ENCODE data around the gene DLGAP1.

The DLGAP1 gene

GRCh38 chr18:3645384-3646156 lies 809.5 kb downstream of the DLGAP1 start:
- no peak overlapping the region for H2BK15ac ChIP-seq (ENCODE audit: low read length)
- no peak overlapping the region for H3K4me3 ChIP-seq (ENCODE audit: low read length in 2 of 2)
- H3K9ac ChIP-seq (ENCODE audit: low read depth, low read length, poor library complexity), result no peak overlapping the region
- WGBS, 2 donors (ENCODE audit: extremely low coverage in 2 of 2, insufficient read length in 2 of 2, insufficient replicate concordance in 1 of 2), result no CpG with 5 or more reads among the region's 5 CpGs
- H2AFZ ChIP-seq (ENCODE audit: low read length), result no peak overlapping the region
- H2BK120ac ChIP-seq (ENCODE audit: low read depth, low read length), result no peak overlapping the region
- H3K27ac ChIP-seq (replicated peaks; ENCODE audit: low read length), result no peak overlapping the region
- H3K4ac ChIP-seq (ENCODE audit: low read length), result no peak overlapping the region
- H2BK12ac ChIP-seq (ENCODE audit: low read length), result no peak overlapping the region
- no peak for DNase-seq (ENCODE audit: low spot score)
- no peak overlapping the region for H2AK5ac ChIP-seq (ENCODE audit: low read depth, low read length)
- no peak overlapping the region for H3K23ac ChIP-seq (ENCODE audit: low read depth, low read length, poor library complexity)
- H3K14ac ChIP-seq (ENCODE audit: low read length), result no peak overlapping the region
- H3K79me1 ChIP-seq (ENCODE audit: low read depth, low read length), result no peaks in the 10 kb centered on the region
- peaks cover 0 to 2% of the 10 kb centered on the region in 2 donors for H3K9me3 ChIP-seq (replicated peaks in 1 of 2; ENCODE audit: control insufficient read depth in 2 of 2, insufficient read depth in 1 of 2, low read depth in 1 of 2, low read length in 2 of 2)
- H3K4me2 ChIP-seq (ENCODE audit: insufficient read depth, low read length, poor library complexity, severe bottlenecking), result no peak overlapping the region
- H3K36me3 ChIP-seq (replicated peaks in 1 of 2; ENCODE audit: control insufficient read depth in 2 of 2, insufficient read depth in 2 of 2, low read length in 2 of 2), result no peaks in the 10 kb centered on the region
- H4K8ac ChIP-seq (ENCODE audit: low read depth, low read length), result no peak overlapping the region
- H4K91ac ChIP-seq (ENCODE audit: low read depth, low read length, poor library complexity), result no peak overlapping the region
- no peaks in the 10 kb centered on the region for H3K27me3 ChIP-seq (ENCODE audit: control insufficient read depth in 3 of 3, insufficient read depth in 3 of 3, low read depth in 1 of 3, low read length in 3 of 3)
- H3K4me1 ChIP-seq (ENCODE audit: control insufficient read depth in 2 of 2, insufficient read depth in 1 of 2, low read depth in 1 of 2, low read length in 2 of 2), result peaks cover 0 to 9% of the 10 kb centered on the region in 2 donors
- H3K18ac ChIP-seq (ENCODE audit: low read length), result no peak overlapping the region
- H2BK5ac ChIP-seq (ENCODE audit: low read length), result no peak overlapping the region

- Histone ChIP-seq H2AFZ (ENCODE audit: low read length) (no peak overlapping the region), H4K8ac (ENCODE audit: low read depth, low read length) (no peak overlapping the region), H3K27me3 (ENCODE audit: control insufficient read depth in 3 of 3, insufficient read depth in 3 of 3, low read depth in 1 of 3, low read length in 3 of 3) (no peaks in the 10 kb centered on the region), H3K23ac (ENCODE audit: low read depth, low read length, poor library complexity) (no peak overlapping the region), H3K79me1 (ENCODE audit: low read depth, low read length) (no peaks in the 10 kb centered on the region), H3K4me3 (ENCODE audit: low read length in 2 of 2) (no peak overlapping the region), H3K27ac (replicated peaks; ENCODE audit: low read length) (no peak overlapping the region), H2BK5ac (ENCODE audit: low read length) (no peak overlapping the region), H3K4me1 (ENCODE audit: control insufficient read depth in 2 of 2, insufficient read depth in 1 of 2, low read depth in 1 of 2, low read length in 2 of 2) (no peaks in the 10 kb centered on the region), H2BK12ac (ENCODE audit: low read length) (no peak overlapping the region), H4K91ac (ENCODE audit: low read depth, low read length, poor library complexity) (no peak overlapping the region), H3K9me3 (replicated peaks in 1 of 2; ENCODE audit: control insufficient read depth in 2 of 2, insufficient read depth in 1 of 2, low read depth in 1 of 2, low read length in 2 of 2) (no peaks in the 10 kb centered on the region), H3K4me2 (ENCODE audit: insufficient read depth, low read length, poor library complexity, severe bottlenecking) (no peak overlapping the region), H2AK5ac (ENCODE audit: low read depth, low read length) (no peak overlapping the region), H3K4ac (ENCODE audit: low read length) (no peak overlapping the region), H3K9ac (ENCODE audit: low read depth, low read length, poor library complexity) (no peak overlapping the region), H3K14ac (ENCODE audit: low read length) (no peak overlapping the region), H2BK15ac (ENCODE audit: low read length) (no peak overlapping the region), H3K18ac (ENCODE audit: low read length) (no peak overlapping the region), H3K36me3 (replicated peaks in 1 of 2; ENCODE audit: control insufficient read depth in 2 of 2, insufficient read depth in 2 of 2, low read length in 2 of 2) (no peaks in the 10 kb centered on the region), H2BK120ac (ENCODE audit: low read depth, low read length) (no peak overlapping the region)
- DNase-seq (ENCODE audit: low spot score), result no peak
- no CpG with 5 or more reads among the region's 3 CpGs for WGBS, 2 donors (ENCODE audit: extremely low coverage in 2 of 2, insufficient read length in 2 of 2, insufficient replicate concordance in 1 of 2)
Observed at GRCh38 chr18:3634250-3634939, 820.7 kb downstream of the DLGAP1 start.

- Histone ChIP-seq H2BK15ac (ENCODE audit: low read length) (no peak overlapping the region), H3K36me3 (replicated peaks in 1 of 2; ENCODE audit: control insufficient read depth in 2 of 2, insufficient read depth in 2 of 2, low read length in 2 of 2) (no peaks in the 10 kb centered on the region), H4K91ac (ENCODE audit: low read depth, low read length, poor library complexity) (no peak overlapping the region), H2AFZ (ENCODE audit: low read length) (no peak overlapping the region), H3K27me3 (ENCODE audit: control insufficient read depth in 3 of 3, insufficient read depth in 3 of 3, low read depth in 1 of 3, low read length in 3 of 3) (no peaks in the 10 kb centered on the region), H4K8ac (ENCODE audit: low read depth, low read length) (no peak overlapping the region), H3K23ac (ENCODE audit: low read depth, low read length, poor library complexity) (no peak overlapping the region), H3K4me1 (ENCODE audit: control insufficient read depth in 2 of 2, insufficient read depth in 1 of 2, low read depth in 1 of 2, low read length in 2 of 2) (no peaks in the 10 kb centered on the region), H3K27ac (replicated peaks; ENCODE audit: low read length) (no peak overlapping the region), H3K4me2 (ENCODE audit: insufficient read depth, low read length, poor library complexity, severe bottlenecking) (no peak overlapping the region), H2BK5ac (ENCODE audit: low read length) (no peak overlapping the region), H2BK12ac (ENCODE audit: low read length) (no peak overlapping the region), H3K18ac (ENCODE audit: low read length) (no peak overlapping the region), H3K9me3 (replicated peaks in 1 of 2; ENCODE audit: control insufficient read depth in 2 of 2, insufficient read depth in 1 of 2, low read depth in 1 of 2, low read length in 2 of 2) (no peaks in the 10 kb centered on the region), H2BK120ac (ENCODE audit: low read depth, low read length) (no peak overlapping the region), H3K14ac (ENCODE audit: low read length) (no peak overlapping the region), H3K4ac (ENCODE audit: low read length) (no peak overlapping the region), H3K4me3 (ENCODE audit: low read length in 2 of 2) (no peak overlapping the region), H2AK5ac (ENCODE audit: low read depth, low read length) (no peak overlapping the region), H3K9ac (ENCODE audit: low read depth, low read length, poor library complexity) (no peak overlapping the region), H3K79me1 (ENCODE audit: low read depth, low read length) (no peaks in the 10 kb centered on the region)
- DNase-seq (ENCODE audit: low spot score), result no peak
- WGBS, 2 donors (ENCODE audit: extremely low coverage in 2 of 2, insufficient read length in 2 of 2, insufficient replicate concordance in 1 of 2), result no CpG with 5 or more reads among the region's 5 CpGs
Observed at GRCh38 chr18:3631887-3632286, 823.2 kb downstream of the DLGAP1 start.

- H2BK5ac ChIP-seq (ENCODE audit: low read length), result no peak overlapping the region
- H3K23ac ChIP-seq (ENCODE audit: low read depth, low read length, poor library complexity), result no peak overlapping the region
- no peak overlapping the region for H3K4ac ChIP-seq (ENCODE audit: low read length)
- no peaks in the 10 kb centered on the region for H3K36me3 ChIP-seq (replicated peaks in 1 of 2; ENCODE audit: control insufficient read depth in 2 of 2, insufficient read depth in 2 of 2, low read length in 2 of 2)
- H2BK12ac ChIP-seq (ENCODE audit: low read length), result no peak overlapping the region
- H3K4me2 ChIP-seq (ENCODE audit: insufficient read depth, low read length, poor library complexity, severe bottlenecking), result no peak overlapping the region
- H3K79me1 ChIP-seq (ENCODE audit: low read depth, low read length), result no peaks in the 10 kb centered on the region
- no peak overlapping the region for H2BK15ac ChIP-seq (ENCODE audit: low read length)
- H3K4me3 ChIP-seq (ENCODE audit: low read length in 2 of 2), result no peak overlapping the region
- no peak overlapping the region for H3K27ac ChIP-seq (replicated peaks; ENCODE audit: low read length)
- no peak overlapping the region for H2AK5ac ChIP-seq (ENCODE audit: low read depth, low read length)
- H3K27me3 ChIP-seq (ENCODE audit: control insufficient read depth in 3 of 3, insufficient read depth in 3 of 3, low read depth in 1 of 3, low read length in 3 of 3), result no peaks in the 10 kb centered on the region
- peaks cover 16 to 22% of the 10 kb centered on the region in 2 donors for H3K4me1 ChIP-seq (ENCODE audit: control insufficient read depth in 2 of 2, insufficient read depth in 1 of 2, low read depth in 1 of 2, low read length in 2 of 2)
- no peak for DNase-seq (ENCODE audit: low spot score)
- H3K9me3 ChIP-seq (replicated peaks in 1 of 2; ENCODE audit: control insufficient read depth in 2 of 2, insufficient read depth in 1 of 2, low read depth in 1 of 2, low read length in 2 of 2), result no peaks in the 10 kb centered on the region
- H3K9ac ChIP-seq (ENCODE audit: low read depth, low read length, poor library complexity), result no peak overlapping the region
- no peak overlapping the region for H3K18ac ChIP-seq (ENCODE audit: low read length)
- H4K8ac ChIP-seq (ENCODE audit: low read depth, low read length), result no peak overlapping the region
- WGBS, 2 donors (ENCODE audit: extremely low coverage in 2 of 2, insufficient read length in 2 of 2, insufficient replicate concordance in 1 of 2), result no CpG with 5 or more reads among the region's 5 CpGs
- H2AFZ ChIP-seq (ENCODE audit: low read length), result no peak overlapping the region
- no peak overlapping the region for H3K14ac ChIP-seq (ENCODE audit: low read length)
- no peak overlapping the region for H4K91ac ChIP-seq (ENCODE audit: low read depth, low read length, poor library complexity)
- no peak overlapping the region for H2BK120ac ChIP-seq (ENCODE audit: low read depth, low read length)
Observed at GRCh38 chr18:3626929-3627458, 828.1 kb downstream of the DLGAP1 start.

All from neuronal stem cell (in vitro differentiated cells).